Stimulated activated CD8-positive, alpha-beta memory T cell treated with anti-CD3 and anti-CD28 coated beads, Interleukin-7, amount 100 ng/mL, for 1 hour (primary cell): ENCODE data around the gene S100A4.
A peak's percentile ranks its signal among the peaks of the same experiment; 100 is the strongest.

Source experiments
- DNase-seq, 2 donors: peaks; one replicate each; pipeline ENCODE4 v3.0.0-alpha.2; 2020; ENCODE audit warnings: low read depth in 2 of 2

The S100A4 gene

GRCh38 chr1:153507926-153508583, 37.6 kb downstream of the S100A4 start:
- DNase-seq: no peak

GRCh38 chr1:153506831-153507413, 38.7 kb downstream of the S100A4 start:
- no peak for DNase-seq

- DNase-seq: no peak
These were observed 39.2 kb downstream of the S100A4 start for GRCh38 chr1:153506386-153506785.

- no peak for DNase-seq
These were observed 40.0 kb downstream of the S100A4 start for GRCh38 chr1:153505576-153505975.

- no peak for DNase-seq
These were observed 41.8 kb downstream of the S100A4 start for GRCh38 chr1:153503766-153504165.

- DNase-seq: no peak
These were observed 46.9 kb downstream of the S100A4 start for GRCh38 chr1:153498746-153499145.

- DNase-seq: no peak
These were observed 50.1 kb downstream of the S100A4 start for GRCh38 chr1:153495536-153495935.

GRCh38 chr1:153494976-153495535, 50.5 kb downstream of the S100A4 start:
- peak; percentile 16 to 66 for DNase-seq
